K562 (cell line): ENCODE data around the gene USP10. TPM values are rescaled to one million over a fixed set of nuclear protein-coding genes. Genes with fewer than 3 reads are reported as not detected.

Source experiments
- ATAC-seq: fragments of 200-7000 bp; cut with Tn5 transposase; 3 replicates; pipeline ENCODE4 v1.9.1; 2020; ENCODE audit warnings: moderate library complexity
- BruUV-seq: library from RNA; stranded (reverse); fragments of 400-500 nt; replicated peaks from 2 replicates; lab custom pipeline; 2021; lab: Mats Ljungman, UMichigan
- CTCF ChIA-PET: fragments of 300-600 bp; formaldehyde crosslinking; extraction: SDS; loops from one replicate; lab custom pipeline; 2021; ENCODE audit warnings: low intra/inter-chr PET ratio; lab: Yijun Ruan, JAX
- POLR2A ChIA-PET: fragments of 300-600, 350-650 bp; sonication (Branson Sonifier 250); formaldehyde crosslinking; extraction: SDS; loops from one replicate; lab custom pipeline; 2021; ENCODE audit warnings: antibody characterized with exemption, inconsistent platforms; lab: Yijun Ruan, JAX
- DNase-seq, 4 experiments: peaks; one replicate each; pipeline versions ENCODE4 v3.0.0 to v3.0.0-alpha.2; 2011 to 2018; ENCODE audit warnings: low spot score in 3 of 4, mixed read lengths in 3 of 4; ENCODE audit errors: extremely low read depth in 1 of 4
- FAIRE-seq: peaks from 2 replicates; lab custom pipeline; 2011; peaks lifted over from hg19 to GRCh38; lab: Jason Lieb, UNC
- H2AFZ ChIP-seq: 2 replicates; pipeline ENCODE4 v1.6.0; 2011; ENCODE audit warnings: low read depth, low read length, control low read depth, inconsistent platforms
- H3K27ac ChIP-seq: fragments of 200-600 bp; 3 replicates; pipeline ENCODE4 v1.8.0; 2011; ENCODE audit warnings: low read depth, mild to moderate bottlenecking, control low read depth, inconsistent platforms, low read length, moderate library complexity, mixed read lengths; ENCODE audit errors: extremely low read depth
- H3K27me3 ChIP-seq, 2 experiments: fragments of 300-600 bp in 1 of 2; 2 replicates in 1 of 2; 3 replicates in 1 of 2; pipeline versions ENCODE4 v1.6.0 to v1.8.0; 2011; ENCODE audit warnings: inconsistent platforms in 2 of 2, low read length in 2 of 2, mild to moderate bottlenecking in 1 of 2, mixed read lengths in 1 of 2, moderate library complexity in 1 of 2; ENCODE audit not compliant: control insufficient read depth in 2 of 2, insufficient read depth in 2 of 2
- H3K36me3 ChIP-seq: fragments of 300-600 bp; 3 replicates; pipeline ENCODE4 v1.8.0; 2011; ENCODE audit warnings: mild to moderate bottlenecking, low read length, inconsistent platforms; ENCODE audit not compliant: control insufficient read depth, insufficient read depth
- H3K4me1 ChIP-seq, 2 experiments: fragments of 200-600 bp in 1 of 2; replicated peaks in 1 of 2; 2 replicates in 1 of 2; 3 replicates in 1 of 2; pipeline versions ENCODE4 v1.5.1 to v1.8.0; 2011; ENCODE audit warnings: inconsistent platforms in 2 of 2, low read length in 2 of 2, mild to moderate bottlenecking in 1 of 2, mixed read lengths in 1 of 2, moderate library complexity in 1 of 2; ENCODE audit not compliant: control insufficient read depth in 2 of 2, insufficient read depth in 2 of 2
- H3K4me2 ChIP-seq: 2 replicates; pipeline ENCODE4 v1.6.1; 2011; ENCODE audit warnings: low read length, control low read depth, inconsistent platforms, mixed read lengths; ENCODE audit not compliant: insufficient read depth
- H3K4me3 ChIP-seq: fragments of 200-600 bp; sonication (generic), shearing (Covaris generic); 2 replicates; pipeline ENCODE4 v1.5.1; 2016; ENCODE audit warnings: control low read depth, inconsistent platforms
- H3K79me2 ChIP-seq: fragments of 200-600 bp; 3 replicates; pipeline ENCODE4 v1.8.0; 2011; ENCODE audit warnings: low read length, inconsistent platforms; ENCODE audit not compliant: control insufficient read depth, insufficient read depth
- H3K9ac ChIP-seq, 2 experiments: 2 replicates each; pipeline versions ENCODE4 v1.6.0 to v1.6.1; 2011; ENCODE audit warnings: low read depth in 2 of 2, low read length in 2 of 2, control low read depth in 1 of 2, inconsistent platforms in 1 of 2, mild to moderate bottlenecking in 1 of 2, mixed read lengths in 1 of 2; ENCODE audit not compliant: insufficient read depth in 1 of 2
- H3K9me1 ChIP-seq: one replicate; pipeline ENCODE4 v1.6.0; 2011; ENCODE audit warnings: inconsistent platforms, mild to moderate bottlenecking, low read length, moderate library complexity; ENCODE audit not compliant: control insufficient read depth, insufficient read depth
- H3K9me3 ChIP-seq: replicated peaks from 2 replicates; pipeline ENCODE4 v1.5.1; 2011; ENCODE audit warnings: low read depth, low read length, inconsistent platforms; ENCODE audit not compliant: control insufficient read depth, insufficient read depth
- H4K20me1 ChIP-seq: replicated peaks from 2 replicates; pipeline ENCODE4 v1.6.1; 2011; ENCODE audit warnings: low read length, inconsistent platforms, mixed read lengths; ENCODE audit not compliant: control insufficient read depth, insufficient read depth
- COPS2 ChIP-seq: fragments of 450-650 bp; conservative IDR thresholded peaks from 2 replicates; pipeline ENCODE4 v1.6.1; 2016; ENCODE audit warnings: mild to moderate bottlenecking, moderate library complexity
- HNRNPK ChIP-seq: fragments of 200-400 bp; formaldehyde crosslinking; IDR thresholded peaks from one replicate; pipeline ENCODE4 v1.6.1; 2018; ENCODE audit warnings: mild to moderate bottlenecking, low read depth, low read length; ENCODE audit not compliant: poor library complexity, severe bottlenecking
- KHSRP ChIP-seq: fragments of 450-650 bp; IDR thresholded peaks from 2 replicates; pipeline ENCODE4 v1.6.1; 2017
- NEUROD1 ChIP-seq: fragments of 150-350 bp; IDR thresholded peaks from 2 replicates; pipeline ENCODE4 v1.6.1; 2014; ENCODE audit warnings: borderline replicate concordance, low read length, low read depth; ENCODE audit not compliant: partially characterized antibody
- OTX1 ChIP-seq: fragments of 450-650 bp; formaldehyde crosslinking; IDR thresholded peaks from 2 replicates; pipeline ENCODE4 v1.4.0; 2022; ENCODE audit warnings: mild to moderate bottlenecking
- RHOXF2B ChIP-seq: fragments of 250-450 bp; sonication (Bioruptor Pico); conservative IDR thresholded peaks from 2 replicates; pipeline ENCODE4 v1.5.1; 2021
- ZNF224 ChIP-seq: sonication (generic); formaldehyde crosslinking; IDR thresholded peaks from 2 replicates; pipeline ENCODE4 v1.8.0; 2022; ENCODE audit warnings: mild to moderate bottlenecking, missing genetic modification reagents
- ZNF384 ChIP-seq: IDR thresholded peaks from 2 replicates; pipeline ENCODE4 v1.6.1; 2012; ENCODE audit warnings: low read depth, low read length, improper control_type of control experiment
- WGBS: fragments of 100-300 bp; shearing (Covaris generic); methylation state at CpG from one replicate; pipeline ENCODE4 v1.1.6; 2016; ENCODE audit warnings: low coverage, mixed read lengths; ENCODE audit not compliant: insufficient coverage; ENCODE audit errors: missing lambda C conversion rate; 5-methylcytosine and 5-hydroxymethylcytosine counted together
- in situ Hi-C: fragments of 300-500 bp; cut with MboI; formaldehyde crosslinking; loops from 4 replicates; pipeline ENCODE4 v1.15.0; 2018; ENCODE audit warnings: inconsistent platforms, mixed read lengths
- intact Hi-C: fragments of 100-400 bp; cut with micrococcal nuclease; formaldehyde crosslinking; loops from 2 replicates; pipeline ENCODE4 v1.14.2; 2022
- polyA plus RNA-seq, 8 experiments: library from polyadenylated mRNA; depleted of rRNA in 4 of 8; stranded (reverse) in 5 of 8; unstranded in 3 of 8; fragments of >200 nt; fragmentation: Nextera tagmentation in 2 of 8; fragmentation: Illumina TruSeq in 1 of 8; extraction: Ambion mirVana in 2 of 8; extraction: Trizol in 1 of 8; gene quantifications; 2 replicates each; pipeline versions ENCODE4 v1.2.1 to v1.2.3, GENCODE V29; 2011 to 2014; ENCODE audit warnings: inconsistent platforms in 1 of 8, missing spikeins in 1 of 8
- total RNA-seq, 7 experiments: library from RNA; depleted of rRNA in 6 of 7; stranded (reverse); fragments of >200 nt in 6 of 7; fragmentation: Illumina TruSeq in 2 of 7; extraction: Trizol in 2 of 7; gene quantifications; 2 replicates each; pipeline versions ENCODE4 v1.2.1 to v1.2.3, GENCODE V29; 2011 to 2021; ENCODE audit warnings: low replicate concordance in 1 of 7
- TF ChIP-seq, protein P1 (sequence below): sonication (generic); formaldehyde crosslinking; IDR thresholded peaks from 2 replicates; pipeline ENCODE4 v1.8.0; 2022; ENCODE audit warnings: missing genetic modification reagents, mild to moderate bottlenecking, borderline replicate concordance
- TF ChIP-seq, protein P2 (sequence below), 2 experiments: IDR thresholded peaks; 2 replicates each; pipeline ENCODE4 v1.6.1; 2012; ENCODE audit warnings: improper control_type of control experiment in 2 of 2, low read depth in 2 of 2, low read length in 2 of 2, borderline replicate concordance in 1 of 2
- TF ChIP-seq, protein P3 (sequence below): IDR thresholded peaks from 3 replicates; pipeline ENCODE4 v1.6.1; 2011; ENCODE audit warnings: borderline replicate concordance, mild to moderate bottlenecking, moderate library complexity; ENCODE audit not compliant: insufficient read length; ENCODE audit errors: extremely low read depth
- TF ChIP-seq, protein P4 (sequence below), 2 experiments: IDR thresholded peaks in 1 of 2; conservative IDR thresholded peaks in 1 of 2; 2 replicates each; pipeline ENCODE4 v1.6.1; 2016; ENCODE audit warnings: low read depth in 2 of 2, mild to moderate bottlenecking in 1 of 2, missing compliant biosample characterization in 1 of 2, missing genetic modification characterization in 1 of 2, moderate library complexity in 1 of 2

The USP10 gene
- total and polyA plus RNA-seq, 9 of the 15 experiments (the other 6 are each of a cell fraction or from before 2014, with no cell fraction given): 61.7 to 197 (median 116) TPM

GRCh38 chr16:84759061-84759460, 59.3 kb downstream of the USP10 start:
- ATAC-seq (no peak), FAIRE-seq (no peak), DNase-seq (no peak)
- H3K4me1 ChIP-seq: peaks cover 0 to 4% of the 10 kb centered on the region in 2 experiments; a peak in 1 of 5 replicates
- no peaks in the 10 kb centered on the region for H3K9me1 ChIP-seq
- WGBS: 88% methylated on average over 8 of the region's 8 CpGs
- H3K27ac ChIP-seq: no peak overlapping the region
- H3K9me3 ChIP-seq: no peaks in the 10 kb centered on the region
- ChIA-PET CTCF (no interaction called here), POLR2A (interaction anchor here (0.5 to 1.3 kb wide), 2 partner anchors 9 to 162 kb away, joined by 3 read pairs; no protein-coding TSS in a partner anchor)
- BruUV-seq: no TSS peak
- no peak overlapping the region for H2AFZ ChIP-seq
- H3K36me3 ChIP-seq: peaks cover 85% of the 10 kb centered on the region
- no peaks in the 10 kb centered on the region for H3K27me3 ChIP-seq
- no peak overlapping the region for H3K4me3 ChIP-seq
- intact Hi-C loops (no loop called here), in situ Hi-C loops (loop anchor here (5.0 kb wide), 1 partner anchor 208 kb away; no protein-coding TSS in a partner anchor)
- H3K4me2 ChIP-seq: no peak overlapping the region
- peaks cover 37% of the 10 kb centered on the region for H4K20me1 ChIP-seq
- peaks cover 67% of the 10 kb centered on the region for H3K79me2 ChIP-seq
- no peak overlapping the region for H3K9ac ChIP-seq
- TF ChIP-seq, protein P1, sequence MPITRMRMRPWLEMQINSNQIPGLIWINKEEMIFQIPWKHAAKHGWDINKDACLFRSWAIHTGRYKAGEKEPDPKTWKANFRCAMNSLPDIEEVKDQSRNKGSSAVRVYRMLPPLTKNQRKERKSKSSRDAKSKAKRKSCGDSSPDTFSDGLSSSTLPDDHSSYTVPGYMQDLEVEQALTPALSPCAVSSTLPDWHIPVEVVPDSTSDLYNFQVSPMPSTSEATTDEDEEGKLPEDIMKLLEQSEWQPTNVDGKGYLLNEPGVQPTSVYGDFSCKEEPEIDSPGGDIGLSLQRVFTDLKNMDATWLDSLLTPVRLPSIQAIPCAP: no peak
- TF ChIP-seq OTX1 (CRISPR knock-in tag) (no peak), ZNF224 (no peak), HNRNPK (no peak), NEUROD1 (no peak), KHSRP (no peak), ZNF384 (no peak), RHOXF2B (CRISPR knock-in tag) (no peak), COPS2 (no peak)
- TF ChIP-seq, protein P2, sequence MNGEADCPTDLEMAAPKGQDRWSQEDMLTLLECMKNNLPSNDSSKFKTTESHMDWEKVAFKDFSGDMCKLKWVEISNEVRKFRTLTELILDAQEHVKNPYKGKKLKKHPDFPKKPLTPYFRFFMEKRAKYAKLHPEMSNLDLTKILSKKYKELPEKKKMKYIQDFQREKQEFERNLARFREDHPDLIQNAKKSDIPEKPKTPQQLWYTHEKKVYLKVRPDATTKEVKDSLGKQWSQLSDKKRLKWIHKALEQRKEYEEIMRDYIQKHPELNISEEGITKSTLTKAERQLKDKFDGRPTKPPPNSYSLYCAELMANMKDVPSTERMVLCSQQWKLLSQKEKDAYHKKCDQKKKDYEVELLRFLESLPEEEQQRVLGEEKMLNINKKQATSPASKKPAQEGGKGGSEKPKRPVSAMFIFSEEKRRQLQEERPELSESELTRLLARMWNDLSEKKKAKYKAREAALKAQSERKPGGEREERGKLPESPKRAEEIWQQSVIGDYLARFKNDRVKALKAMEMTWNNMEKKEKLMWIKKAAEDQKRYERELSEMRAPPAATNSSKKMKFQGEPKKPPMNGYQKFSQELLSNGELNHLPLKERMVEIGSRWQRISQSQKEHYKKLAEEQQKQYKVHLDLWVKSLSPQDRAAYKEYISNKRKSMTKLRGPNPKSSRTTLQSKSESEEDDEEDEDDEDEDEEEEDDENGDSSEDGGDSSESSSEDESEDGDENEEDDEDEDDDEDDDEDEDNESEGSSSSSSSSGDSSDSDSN (IDR thresholded peaks at IDR 0.05; ENCODE audit: borderline replicate concordance in 1 of 2, low read depth in 2 of 2, low read length in 2 of 2): no peak
- TF ChIP-seq, protein P3, sequence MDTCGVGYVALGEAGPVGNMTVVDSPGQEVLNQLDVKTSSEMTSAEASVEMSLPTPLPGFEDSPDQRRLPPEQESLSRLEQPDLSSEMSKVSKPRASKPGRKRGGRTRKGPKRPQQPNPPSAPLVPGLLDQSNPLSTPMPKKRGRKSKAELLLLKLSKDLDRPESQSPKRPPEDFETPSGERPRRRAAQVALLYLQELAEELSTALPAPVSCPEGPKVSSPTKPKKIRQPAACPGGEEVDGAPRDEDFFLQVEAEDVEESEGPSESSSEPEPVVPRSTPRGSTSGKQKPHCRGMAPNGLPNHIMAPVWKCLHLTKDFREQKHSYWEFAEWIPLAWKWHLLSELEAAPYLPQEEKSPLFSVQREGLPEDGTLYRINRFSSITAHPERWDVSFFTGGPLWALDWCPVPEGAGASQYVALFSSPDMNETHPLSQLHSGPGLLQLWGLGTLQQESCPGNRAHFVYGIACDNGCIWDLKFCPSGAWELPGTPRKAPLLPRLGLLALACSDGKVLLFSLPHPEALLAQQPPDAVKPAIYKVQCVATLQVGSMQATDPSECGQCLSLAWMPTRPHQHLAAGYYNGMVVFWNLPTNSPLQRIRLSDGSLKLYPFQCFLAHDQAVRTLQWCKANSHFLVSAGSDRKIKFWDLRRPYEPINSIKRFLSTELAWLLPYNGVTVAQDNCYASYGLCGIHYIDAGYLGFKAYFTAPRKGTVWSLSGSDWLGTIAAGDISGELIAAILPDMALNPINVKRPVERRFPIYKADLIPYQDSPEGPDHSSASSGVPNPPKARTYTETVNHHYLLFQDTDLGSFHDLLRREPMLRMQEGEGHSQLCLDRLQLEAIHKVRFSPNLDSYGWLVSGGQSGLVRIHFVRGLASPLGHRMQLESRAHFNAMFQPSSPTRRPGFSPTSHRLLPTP: no peak
- TF ChIP-seq, protein P4, sequence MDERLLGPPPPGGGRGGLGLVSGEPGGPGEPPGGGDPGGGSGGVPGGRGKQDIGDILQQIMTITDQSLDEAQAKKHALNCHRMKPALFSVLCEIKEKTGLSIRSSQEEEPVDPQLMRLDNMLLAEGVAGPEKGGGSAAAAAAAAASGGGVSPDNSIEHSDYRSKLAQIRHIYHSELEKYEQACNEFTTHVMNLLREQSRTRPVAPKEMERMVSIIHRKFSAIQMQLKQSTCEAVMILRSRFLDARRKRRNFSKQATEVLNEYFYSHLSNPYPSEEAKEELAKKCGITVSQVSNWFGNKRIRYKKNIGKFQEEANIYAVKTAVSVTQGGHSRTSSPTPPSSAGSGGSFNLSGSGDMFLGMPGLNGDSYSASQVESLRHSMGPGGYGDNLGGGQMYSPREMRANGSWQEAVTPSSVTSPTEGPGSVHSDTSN (CRISPR knock-in tag; IDR thresholded peaks at IDR 0.05; ENCODE audit: low read depth): no peak
- TF ChIP-seq, protein P4 (tag; conservative IDR thresholded peaks at IDR 0.05; ENCODE audit: low read depth): no peak
